Stimulated activated naive B cell treated with anti-CD40 and anti-IgM and Interleukin-4, amounts not matched to agents 10 μg/mL and 1 μg/mL and 100 μg/mL, for 72 hours (primary cell): ENCODE measurements around the gene HOXC11.
A peak's percentile ranks its signal among the peaks of the same experiment; 100 is the strongest.

Source experiments
- ATAC-seq, 2 donors: fragments of 150-1000 bp; cut with Tn5 transposase; replicated peaks; 2 replicates each; pipeline ENCODE4 v1.10.0; 2021; ENCODE audit warnings: moderate library complexity in 1 of 2
- DNase-seq: peaks from one replicate; pipeline ENCODE4 v3.0.0; 2021
- H3K27ac Mint-ChIP-seq: one replicate; pipeline ENCODE4 v1.8.0; 2022; ENCODE audit warnings: mild to moderate bottlenecking, mixed read lengths
- H3K27me3 Mint-ChIP-seq, 2 donors: one replicate each; pipeline ENCODE4 v1.8.0; 2022; ENCODE audit warnings: mixed read lengths in 2 of 2
- H3K36me3 Mint-ChIP-seq, 2 donors: one replicate each; pipeline ENCODE4 v1.8.0; 2022; ENCODE audit warnings: mixed read lengths in 2 of 2, mild to moderate bottlenecking in 1 of 2
- H3K4me1 Mint-ChIP-seq, 2 donors: one replicate each; pipeline ENCODE4 v1.8.0; 2022; ENCODE audit warnings: mixed read lengths in 2 of 2, mild to moderate bottlenecking in 1 of 2
- H3K4me3 Mint-ChIP-seq, 2 donors: one replicate each; pipeline ENCODE4 v1.8.0; 2022; ENCODE audit warnings: mild to moderate bottlenecking in 2 of 2, mixed read lengths in 2 of 2, moderate library complexity in 1 of 2
- H3K9me3 Mint-ChIP-seq, 2 donors: one replicate each; pipeline ENCODE4 v1.8.0; 2022; ENCODE audit warnings: mixed read lengths in 2 of 2, mild to moderate bottlenecking in 1 of 2

The HOXC11 gene

GRCh38 chr12:54019924-54020590 is 47.1 kb downstream of the HOXC11 start:
- H3K4me3 Mint-ChIP-seq: peak overlapping the region in 1 of 2 donors; percentile 5
- H3K36me3 Mint-ChIP-seq: peaks cover 0 to under 1% of the 10 kb centered on the region in 2 donors
- no peak overlapping the region for H3K27ac Mint-ChIP-seq
- H3K27me3 Mint-ChIP-seq: peaks cover 63 to 82% of the 10 kb centered on the region in 2 donors
- no peaks in the 10 kb centered on the region for H3K9me3 Mint-ChIP-seq
- DNase-seq: no peak
- peaks cover 21 to 33% of the 10 kb centered on the region in 2 donors for H3K4me1 Mint-ChIP-seq
- no peak for ATAC-seq

GRCh38 chr12:54020591-54021405 is 47.9 kb downstream of the HOXC11 start:
- Mint-ChIP-seq H3K27me3 (peaks cover 60 to 84% of the 10 kb centered on the region in 2 donors), H3K4me3 (no peak overlapping the region), H3K27ac (no peak overlapping the region), H3K36me3 (no peaks in the 10 kb centered on the region), H3K4me1 (peaks cover 21 to 33% of the 10 kb centered on the region in 2 donors), H3K9me3 (no peaks in the 10 kb centered on the region)
- DNase-seq (no peak), ATAC-seq (no peak)

- Mint-ChIP-seq H3K4me3 (peak overlapping the region in 1 of 2 donors; percentile 56), H3K4me1 (peaks cover 23 to 33% of the 10 kb centered on the region in 2 donors), H3K27ac (no peak overlapping the region), H3K27me3 (peaks cover 63 to 88% of the 10 kb centered on the region in 2 donors), H3K36me3 (no peaks in the 10 kb centered on the region), H3K9me3 (no peaks in the 10 kb centered on the region)
- no peak for ATAC-seq
- DNase-seq: no peak
Observed at GRCh38 chr12:54021432-54022013, 48.6 kb downstream of the HOXC11 start.

- Mint-ChIP-seq H3K27ac (peak overlapping the region; percentile 22), H3K27me3 (peaks cover 66 to 88% of the 10 kb centered on the region in 2 donors), H3K9me3 (no peaks in the 10 kb centered on the region), H3K4me3 (no peak overlapping the region), H3K36me3 (no peaks in the 10 kb centered on the region), H3K4me1 (peaks cover 15 to 28% of the 10 kb centered on the region in 2 donors)
- ATAC-seq (no peak), DNase-seq (no peak)
Observed at GRCh38 chr12:54022960-54023884, 50.3 kb downstream of the HOXC11 start.

- Mint-ChIP-seq H3K36me3 (no peaks in the 10 kb centered on the region), H3K9me3 (no peaks in the 10 kb centered on the region), H3K27me3 (peaks cover 68 to 88% of the 10 kb centered on the region in 2 donors), H3K27ac (no peak overlapping the region), H3K4me3 (no peak overlapping the region), H3K4me1 (peaks cover 15 to 23% of the 10 kb centered on the region in 2 donors)
- DNase-seq: no peak
- ATAC-seq: no peak
Observed at GRCh38 chr12:54024127-54024526, 51.2 kb downstream of the HOXC11 start.

- Mint-ChIP-seq H3K4me3 (no peak overlapping the region), H3K36me3 (no peaks in the 10 kb centered on the region), H3K9me3 (no peaks in the 10 kb centered on the region), H3K27me3 (peaks cover 71 to 87% of the 10 kb centered on the region in 2 donors), H3K27ac (no peak overlapping the region), H3K4me1 (peaks cover 18 to 21% of the 10 kb centered on the region in 2 donors)
- ATAC-seq (no peak), DNase-seq (no peak)
Observed at GRCh38 chr12:54024581-54025305, 51.8 kb downstream of the HOXC11 start.

- peaks cover 18 to 21% of the 10 kb centered on the region in 2 donors for H3K4me1 Mint-ChIP-seq
- DNase-seq (no peak), ATAC-seq (no peak)
- peaks cover 74 to 90% of the 10 kb centered on the region in 2 donors for H3K27me3 Mint-ChIP-seq
- H3K27ac Mint-ChIP-seq: no peak overlapping the region
- H3K9me3 Mint-ChIP-seq: no peaks in the 10 kb centered on the region
- no peaks in the 10 kb centered on the region for H3K36me3 Mint-ChIP-seq
- no peak overlapping the region for H3K4me3 Mint-ChIP-seq
Observed at GRCh38 chr12:54025499-54026405, 52.8 kb downstream of the HOXC11 start.

- peaks cover 11 to 15% of the 10 kb centered on the region in 2 donors for H3K4me1 Mint-ChIP-seq
- peaks cover 75 to 93% of the 10 kb centered on the region in 2 donors for H3K27me3 Mint-ChIP-seq
- H3K9me3 Mint-ChIP-seq: no peaks in the 10 kb centered on the region
- H3K36me3 Mint-ChIP-seq: no peaks in the 10 kb centered on the region
- peak overlapping the region; percentile 44 for H3K27ac Mint-ChIP-seq
- DNase-seq (no peak), ATAC-seq (no peak)
- peak overlapping the region in 1 of 2 donors; percentile 48 for H3K4me3 Mint-ChIP-seq
Observed at GRCh38 chr12:54026640-54027441, 53.9 kb downstream of the HOXC11 start.
